ENCODE results near the gene NOD2.

The NOD2 gene

DNA sequence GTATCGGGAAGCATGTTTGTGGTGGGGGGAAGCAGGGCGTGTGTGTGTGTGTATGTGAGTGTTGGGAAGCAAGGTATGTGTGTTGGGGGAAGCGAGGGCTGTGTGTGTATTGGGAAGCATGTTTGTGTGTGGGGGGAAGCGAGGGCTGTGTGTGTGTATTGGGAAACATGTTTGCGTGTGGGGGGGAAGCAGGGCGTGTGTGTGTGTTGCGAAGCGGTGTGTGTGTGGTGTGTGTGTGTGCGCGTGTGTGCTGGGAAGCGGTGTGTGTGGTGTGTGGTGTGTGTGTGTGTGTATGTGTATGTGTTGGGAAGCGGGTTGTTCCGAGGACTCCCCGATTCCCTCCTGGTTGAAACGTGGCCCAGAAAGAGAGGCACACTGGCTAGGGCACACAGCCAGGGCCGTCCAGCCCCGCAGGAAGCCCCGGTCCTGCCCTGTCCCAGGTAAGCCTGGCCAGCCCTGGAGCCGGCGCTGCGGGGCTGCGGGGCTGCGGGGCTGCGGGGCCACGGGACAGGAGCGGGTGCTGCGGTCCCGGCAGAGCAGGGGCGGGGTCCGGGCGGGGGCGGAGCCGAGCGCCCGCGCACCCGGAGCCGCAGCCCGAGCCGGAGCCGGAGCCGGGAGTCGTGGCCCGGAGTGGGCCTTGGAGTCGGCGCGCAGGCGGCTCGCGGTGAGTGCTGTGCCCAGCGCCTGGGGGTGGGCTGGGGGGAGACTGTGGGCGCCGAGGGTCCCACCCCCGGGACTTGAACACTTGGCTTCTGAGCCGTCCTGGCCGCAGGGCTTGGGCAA, at the start of gene NOD2:
NOD2 (plus strand) TSS at position 608 of the 783 bp plus-strand sequence. CDS start 5,890 bp downstream, outside the sequence.
- DNase-seq (ENCODE audit: low spot score), result no peak

DNA sequence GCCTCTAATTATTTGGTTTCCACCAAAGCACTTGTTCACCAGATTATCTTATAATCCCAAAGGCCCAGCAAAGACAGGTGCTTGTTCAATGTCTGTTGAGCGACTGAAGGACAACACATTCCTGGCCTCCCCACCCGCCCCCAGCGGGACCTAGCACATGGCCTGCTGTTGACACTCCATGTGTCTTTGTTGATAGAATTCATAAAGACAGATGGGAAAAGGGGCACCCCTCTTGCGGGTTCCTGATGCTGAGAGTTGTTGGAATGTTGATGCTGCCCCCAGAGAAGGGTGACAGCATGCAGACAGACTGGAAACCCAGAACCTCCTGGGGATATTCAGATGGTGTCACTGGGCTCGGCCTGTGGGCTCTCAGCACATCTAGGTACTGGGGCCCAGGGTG, 49.2 kb upstream of the NOD2 start:
- no peak for DNase-seq (ENCODE audit: low spot score)

DNA sequence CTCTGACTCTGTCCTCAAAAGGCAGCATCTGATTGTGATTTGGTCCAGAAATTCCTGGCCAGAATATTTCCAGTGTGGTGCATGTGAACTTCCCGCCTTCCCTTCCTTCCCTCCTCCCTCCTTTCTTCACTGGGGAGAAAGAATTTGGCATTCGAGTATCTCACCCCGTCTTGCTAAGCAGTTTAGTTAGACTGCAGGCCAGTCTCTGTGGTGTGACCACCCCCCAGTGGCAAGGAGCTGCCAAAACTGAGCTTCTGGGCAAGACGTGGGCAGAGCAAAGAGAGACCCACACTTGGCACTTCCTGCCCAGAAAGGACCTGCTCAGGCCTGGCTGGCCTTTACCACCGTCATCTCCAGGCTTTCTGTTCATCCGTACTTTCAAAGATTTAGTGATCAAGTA, 48.7 kb upstream of the NOD2 start:
- no peak for DNase-seq (ENCODE audit: low spot score)

DNA sequence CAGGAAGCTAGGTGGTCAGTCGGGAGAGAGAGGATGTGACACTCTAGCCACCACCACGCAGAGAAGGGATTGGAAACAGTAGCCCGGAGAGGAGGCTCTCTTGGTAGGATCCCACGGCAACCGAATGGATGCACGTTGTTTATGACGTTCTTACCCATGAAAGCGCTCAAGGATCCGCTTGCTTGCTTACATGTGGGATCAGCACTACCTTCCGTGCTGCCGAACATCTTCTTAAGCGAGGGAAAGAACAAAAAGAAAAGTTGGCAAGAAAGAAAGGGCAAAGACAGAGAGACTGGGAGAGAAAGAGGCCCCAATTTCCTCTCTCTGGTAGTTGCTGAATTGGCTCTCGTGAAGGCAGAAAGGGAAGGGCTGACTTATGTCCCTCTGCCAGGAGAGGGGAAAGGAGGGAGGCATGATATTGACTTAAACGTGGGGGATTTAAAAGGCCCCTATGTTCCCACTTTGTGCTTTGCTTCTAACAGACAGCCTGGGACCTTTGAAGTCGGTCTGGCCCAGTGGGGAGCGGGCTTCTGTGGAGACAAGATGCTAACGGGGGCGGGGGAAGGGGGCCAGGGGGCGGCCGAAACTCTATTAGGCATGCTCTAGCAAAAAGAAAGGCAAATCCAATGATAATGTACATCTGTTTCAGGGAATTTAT, 47.7 kb upstream of the NOD2 start:
- no peak for DNase-seq (ENCODE audit: low spot score)

DNA sequence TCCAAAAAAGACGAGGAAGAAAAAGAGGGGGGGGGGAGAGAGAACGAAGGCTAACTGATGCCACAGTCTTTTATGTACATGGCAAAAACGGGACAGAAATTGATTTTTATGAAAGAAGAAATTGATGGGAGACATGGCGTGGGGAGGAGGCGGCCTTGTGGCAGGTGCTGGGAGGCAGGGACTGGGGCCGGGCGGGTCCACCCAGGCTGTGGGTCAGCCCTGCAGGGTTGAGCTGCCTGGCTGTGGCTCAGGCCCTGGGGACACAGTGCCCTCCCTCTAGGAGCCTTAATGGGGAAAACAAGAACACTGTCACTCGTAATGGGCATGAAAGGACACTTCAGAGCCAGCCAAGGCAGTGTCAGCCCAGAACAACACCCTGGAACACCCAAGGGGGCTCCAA, 47.1 kb upstream of the NOD2 start:
- DNase-seq (ENCODE audit: low spot score), result no peak

DNA sequence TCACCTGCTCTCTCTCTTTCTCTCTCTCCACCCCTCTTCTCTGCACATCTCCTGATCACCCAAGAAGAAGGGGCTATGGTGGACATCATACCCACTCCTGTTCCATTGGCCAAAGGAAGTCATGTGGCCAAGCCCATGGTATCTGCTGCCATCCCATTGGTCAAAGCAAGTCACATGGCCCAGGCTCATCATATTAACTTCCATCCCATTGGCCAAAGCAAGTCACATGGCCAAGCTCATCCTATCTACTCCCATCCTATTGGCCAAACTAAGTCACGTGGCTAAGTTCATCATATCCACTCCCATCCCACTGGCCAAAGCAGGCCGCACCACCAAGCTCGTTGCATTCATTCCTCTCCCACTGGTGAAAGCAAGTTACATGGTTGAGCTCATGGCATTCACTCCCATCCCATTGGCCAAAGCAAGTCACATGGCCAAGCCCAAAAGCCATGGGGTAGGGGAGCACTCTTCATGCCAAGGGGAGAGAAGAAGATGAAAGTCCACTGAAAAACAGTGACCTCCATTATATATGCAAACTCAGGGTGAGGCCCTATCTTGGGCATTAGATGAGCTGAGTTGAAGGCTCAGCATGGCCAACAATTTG, 41.5 kb upstream of the NOD2 start:
- DNase-seq (ENCODE audit: low spot score), result no peak

DNA sequence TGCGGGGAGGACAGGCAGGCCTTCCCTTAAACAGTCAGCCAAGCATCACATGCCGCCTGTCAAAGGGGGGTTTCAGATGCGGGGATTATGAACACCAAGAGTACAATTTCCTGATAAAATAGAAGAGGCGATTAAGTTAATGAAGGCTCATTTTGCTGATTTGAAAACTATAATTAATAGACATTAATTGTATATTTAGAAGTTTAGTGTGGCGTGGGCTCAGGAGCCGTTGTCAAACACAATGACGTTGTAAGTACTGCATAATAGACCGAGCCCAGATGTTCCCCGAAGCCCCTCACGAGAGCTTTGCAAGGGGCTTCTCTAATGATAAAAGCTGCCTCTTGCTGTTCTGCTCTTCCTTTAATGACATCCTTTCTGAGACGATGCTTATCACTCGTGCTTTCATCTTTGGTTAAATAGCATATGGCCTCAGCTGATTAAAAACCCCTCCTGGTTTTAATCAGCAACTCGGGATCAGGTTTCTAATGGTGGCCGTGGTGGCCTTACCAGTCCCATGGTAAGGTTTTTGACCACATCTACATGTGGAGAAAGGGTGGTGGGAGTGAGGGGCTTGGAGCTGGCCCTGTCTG, 40.5 kb upstream of the NOD2 start:
- no peak for DNase-seq (ENCODE audit: low spot score)

DNA sequence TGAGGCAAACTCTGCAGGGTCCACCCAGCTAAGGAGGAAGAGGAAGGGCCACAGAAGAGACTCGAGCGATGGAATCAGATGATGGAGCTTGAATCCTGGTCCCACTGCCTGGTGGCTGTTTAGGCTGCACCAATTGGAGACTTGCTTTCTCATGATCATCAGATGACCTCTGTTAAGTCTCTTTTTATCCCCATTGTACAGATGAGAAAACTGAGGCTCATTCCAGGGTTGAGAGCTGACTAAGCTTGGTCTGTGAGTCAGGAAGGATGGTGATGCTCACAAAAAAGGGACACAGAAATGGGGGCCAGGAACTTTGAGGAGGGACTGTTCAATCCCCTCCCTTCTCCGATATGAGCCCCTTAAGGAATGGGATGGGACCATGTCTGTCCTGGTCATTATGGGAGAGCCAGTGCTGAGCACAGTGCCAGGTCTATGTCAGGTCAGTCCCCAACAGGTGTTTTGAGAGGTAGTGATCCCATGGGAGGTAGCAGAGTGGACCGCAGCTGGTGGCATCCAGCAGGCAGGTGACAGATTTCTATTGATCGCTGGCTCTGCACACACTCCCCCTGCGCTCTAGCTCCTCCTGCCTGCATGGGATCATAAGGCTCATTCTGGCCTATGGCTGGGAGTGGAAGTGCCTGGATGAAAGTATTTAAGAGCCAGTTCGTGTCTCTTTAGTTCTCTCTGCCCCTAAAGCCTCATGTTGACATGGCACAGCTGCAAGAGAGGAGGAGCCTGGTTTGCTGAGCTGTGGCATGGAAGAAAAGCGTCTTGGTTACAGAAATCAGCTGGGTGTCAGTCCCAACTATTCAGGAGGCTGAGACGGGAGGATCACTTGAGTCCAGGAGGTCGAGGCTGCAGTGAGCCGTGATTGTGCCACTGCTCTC, 39.5 kb upstream of the NOD2 start:
- DNase-seq (ENCODE audit: low spot score), result no peak

DNA sequence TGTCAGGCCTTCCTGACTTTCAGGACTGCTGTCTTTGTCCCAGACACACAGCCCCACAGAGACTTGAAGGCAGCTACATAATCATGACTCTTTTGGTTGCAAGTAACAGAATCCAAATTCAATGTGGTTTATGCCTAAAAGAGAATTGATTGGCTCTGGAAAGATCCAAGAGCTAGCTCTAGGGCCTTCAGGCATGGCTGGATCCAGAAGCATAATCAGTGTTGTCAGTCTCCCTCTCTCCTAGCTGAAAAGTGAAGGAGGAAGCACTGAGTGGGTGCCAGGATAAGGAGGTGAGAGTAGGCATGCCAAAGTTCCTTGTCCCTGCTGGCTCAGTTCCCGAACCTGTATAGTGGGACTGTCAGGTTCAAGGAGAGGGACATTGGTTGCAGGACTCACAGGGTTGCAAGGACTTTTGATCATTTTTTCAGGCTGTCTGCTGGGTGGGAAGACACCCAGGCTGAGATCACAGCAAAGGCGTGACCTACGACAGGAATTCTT, 37.8 kb upstream of the NOD2 start:
- no peak for DNase-seq (ENCODE audit: low spot score)

DNA sequence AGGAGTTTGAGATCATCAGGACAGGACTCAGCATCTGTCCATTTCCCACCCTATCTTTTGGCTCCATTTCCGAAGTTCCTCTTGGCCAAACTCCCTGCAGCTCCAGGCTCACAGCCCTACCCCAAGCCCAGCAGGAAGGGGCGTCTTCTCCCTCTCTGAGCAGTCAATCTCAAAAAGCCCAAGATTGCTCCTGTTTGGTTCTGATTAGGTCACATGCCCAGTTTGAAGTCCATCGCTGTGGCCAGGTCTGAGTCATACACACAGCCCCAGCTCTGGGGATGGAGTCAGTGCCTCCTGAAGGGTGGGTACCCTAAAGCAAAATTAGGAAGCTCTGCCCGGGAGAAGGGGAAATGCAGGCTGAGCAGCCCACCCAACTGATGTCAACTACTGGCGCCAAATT, 36.2 kb upstream of the NOD2 start:
- no peak for DNase-seq (ENCODE audit: low spot score)

DNA sequence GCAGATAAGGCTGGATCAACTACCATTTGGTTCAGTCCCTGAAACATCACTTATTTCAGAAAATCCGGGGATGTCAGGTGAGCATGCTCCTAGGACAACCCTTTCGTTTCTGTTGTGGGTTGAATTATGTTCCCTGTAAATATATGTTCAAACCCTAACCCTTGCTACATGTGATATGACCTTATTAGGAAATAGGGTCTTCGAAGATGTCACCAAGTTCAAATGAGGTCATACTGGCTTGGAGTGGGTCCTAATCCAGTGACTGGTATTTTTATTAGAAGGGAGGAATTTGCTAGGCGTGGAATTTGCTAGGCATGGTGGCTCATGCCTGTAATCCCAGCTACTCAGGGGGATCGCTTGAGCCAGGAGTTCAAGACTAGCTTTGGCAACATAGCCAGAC, 33.6 kb upstream of the NOD2 start:
- DNase-seq (ENCODE audit: low spot score), result no peak

DNA sequence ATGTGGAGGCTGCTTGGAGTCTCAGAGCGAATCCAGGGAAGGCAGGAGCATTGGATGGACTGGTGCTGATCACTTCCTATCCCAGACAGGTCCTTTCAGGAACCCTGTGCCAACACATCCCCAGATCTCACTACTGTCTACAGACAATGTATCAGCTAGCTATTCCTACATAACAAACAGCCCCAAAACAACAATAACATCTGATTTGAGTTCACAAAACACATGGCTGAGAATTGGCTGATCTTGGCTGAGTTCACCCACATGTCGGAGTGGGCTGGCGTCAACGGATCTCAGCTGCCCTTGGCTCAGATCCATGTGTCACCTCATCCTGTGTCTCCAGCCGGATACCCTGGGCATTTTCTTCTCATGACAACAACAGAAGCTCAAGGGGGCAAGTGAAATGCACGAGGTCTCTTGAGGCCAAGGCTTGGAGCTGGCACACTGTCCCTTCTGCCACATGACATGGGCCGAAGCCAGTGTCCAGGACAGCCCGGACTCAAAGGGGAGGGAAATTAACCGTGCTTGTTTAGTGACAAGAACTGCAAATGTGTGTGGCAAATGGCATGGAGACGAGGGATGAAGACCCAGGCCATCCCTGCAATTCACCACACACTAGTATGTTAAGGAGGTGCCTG, 31.0 kb upstream of the NOD2 start:
- DNase-seq (ENCODE audit: low spot score), result no peak

DNA sequence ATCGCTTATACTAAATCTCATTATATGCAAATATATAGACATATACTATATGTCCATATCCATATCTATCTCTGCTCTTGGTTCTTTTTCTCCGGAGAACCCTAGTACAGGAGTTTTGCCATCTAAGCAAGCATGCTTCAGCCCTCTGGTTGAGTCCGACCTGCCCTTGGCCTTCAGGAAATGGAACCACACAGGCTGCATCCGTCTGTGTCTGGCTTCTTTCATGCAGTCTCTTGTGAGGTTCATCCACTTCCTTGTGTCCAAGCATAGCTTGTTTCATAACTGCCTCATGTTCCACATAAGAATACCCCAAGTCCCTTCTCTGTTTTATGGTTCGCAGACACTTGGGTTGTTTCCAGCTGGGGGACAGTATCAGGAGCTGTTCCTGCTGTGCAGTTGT, 29.1 kb upstream of the NOD2 start:
- DNase-seq (ENCODE audit: low spot score), result no peak

DNA sequence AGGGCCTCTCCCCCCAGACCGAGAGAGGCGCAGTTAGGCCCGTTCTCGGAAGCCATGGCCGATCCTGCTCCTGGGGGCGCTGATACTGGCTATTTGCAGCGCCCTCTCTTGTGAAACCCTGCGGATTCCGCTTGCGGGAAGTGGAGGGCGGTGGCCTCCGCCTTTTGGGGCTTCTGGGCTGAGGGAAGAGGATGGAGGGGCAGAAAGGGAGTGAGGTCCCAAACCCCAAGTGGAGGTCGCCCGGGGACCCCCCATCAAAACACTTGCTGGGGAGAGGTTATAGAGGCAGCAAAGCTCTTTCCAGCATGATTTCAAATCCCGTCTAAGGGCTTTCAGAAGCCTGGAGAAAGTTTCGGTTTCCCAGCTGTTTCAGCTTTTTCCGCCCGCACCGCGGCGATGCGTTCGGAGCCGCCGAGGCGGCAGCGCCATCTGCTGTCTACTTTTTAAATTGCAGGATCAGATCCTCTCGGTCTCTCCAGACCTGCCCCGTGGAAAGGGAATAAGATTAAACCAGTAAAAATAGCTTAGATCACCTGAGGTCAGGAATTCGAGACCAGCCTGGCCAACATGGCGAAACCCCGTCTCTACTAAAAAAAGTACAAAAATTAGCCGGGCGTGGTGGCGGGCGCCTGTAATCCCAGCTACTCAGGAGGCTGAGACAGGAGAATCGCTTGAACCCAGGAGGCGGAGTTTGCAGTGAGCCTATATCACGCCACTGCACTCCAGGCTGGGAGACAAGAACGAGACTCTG, 28.1 kb upstream of the NOD2 start:
- peak; percentile 89 for DNase-seq (ENCODE audit: low spot score)

DNA sequence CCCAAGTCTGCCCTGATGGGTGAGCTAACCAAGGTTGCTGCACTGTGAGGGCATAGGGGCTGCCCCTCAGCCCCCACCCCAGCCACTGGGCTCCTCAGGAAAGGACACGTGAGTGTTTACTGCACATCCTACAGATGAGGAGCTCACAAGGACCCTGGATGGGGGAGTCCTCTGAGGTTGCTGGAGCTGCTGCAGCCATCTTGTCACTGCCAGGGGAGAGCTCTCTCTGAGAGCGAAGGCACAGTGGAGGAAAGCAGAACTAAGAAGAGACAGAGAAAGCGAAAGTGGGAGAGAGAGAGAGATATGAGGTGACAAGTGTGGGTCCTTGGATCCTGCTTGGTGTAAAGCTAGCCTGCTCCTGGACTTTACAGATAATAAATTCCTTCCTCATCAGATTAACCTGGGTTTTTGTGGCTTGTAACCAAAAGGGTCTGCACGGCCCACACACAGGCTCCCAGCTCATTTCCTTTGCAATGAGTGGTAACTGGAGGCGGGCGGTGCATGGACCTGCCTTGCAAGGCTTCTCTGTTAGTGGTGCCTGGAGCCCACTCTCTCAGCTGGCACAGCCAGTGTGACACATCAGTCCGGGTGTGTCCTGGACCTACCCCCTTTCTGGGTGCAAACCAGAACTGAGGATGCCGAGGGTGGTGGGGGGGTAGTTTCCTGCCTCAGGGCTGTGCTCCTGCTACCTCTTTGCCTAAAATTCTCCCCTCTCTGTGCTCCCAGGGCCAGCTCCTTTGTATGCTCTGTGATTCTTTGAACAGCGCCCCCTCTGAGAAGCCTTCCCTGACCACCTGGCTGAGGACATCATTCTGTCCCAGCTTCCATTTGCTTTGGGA, 26.5 kb upstream of the NOD2 start:
- DNase-seq (ENCODE audit: low spot score), result no peak

DNA sequence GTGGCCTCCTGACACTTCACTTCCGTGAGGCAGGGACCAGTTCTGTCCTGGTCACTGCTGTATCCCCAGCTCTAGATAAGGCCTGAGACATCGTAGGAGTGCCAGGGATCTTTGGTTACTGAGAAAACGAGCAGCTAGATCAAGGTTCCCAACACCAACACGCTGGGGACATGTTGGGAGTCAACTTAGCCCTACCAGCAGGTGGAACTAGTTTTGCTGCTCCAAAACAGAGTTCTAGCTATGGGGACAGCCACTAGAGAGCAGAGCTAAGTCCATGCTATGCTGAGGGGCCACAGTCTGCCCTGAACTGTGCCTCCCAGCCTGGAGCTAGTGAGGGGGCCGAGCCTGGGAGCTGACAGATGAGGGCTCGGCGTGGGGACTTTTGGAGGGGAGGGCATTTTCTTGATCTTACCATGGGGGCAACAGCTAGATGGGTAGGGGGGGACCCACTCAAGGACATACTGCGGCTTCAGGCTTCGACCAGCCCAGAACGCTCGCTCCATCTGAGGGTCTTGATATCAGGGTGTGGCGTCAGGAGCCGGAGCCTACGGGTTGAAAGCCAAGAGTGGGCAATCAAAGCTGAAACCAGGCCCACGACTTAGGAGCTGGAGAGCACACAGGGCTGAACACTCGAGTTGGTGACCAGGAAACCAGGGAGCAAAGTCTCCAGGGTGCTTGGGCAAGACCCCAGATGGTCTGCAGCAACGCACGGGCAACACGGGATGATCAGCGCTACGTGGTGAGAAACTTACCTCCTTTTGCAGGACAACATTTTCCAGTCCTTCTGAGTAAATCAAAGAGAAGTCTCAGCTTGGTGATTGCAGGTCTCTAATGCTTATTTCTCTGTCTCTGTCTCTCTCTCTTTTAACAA, 25.7 kb upstream of the NOD2 start:
- DNase-seq (ENCODE audit: low spot score), result no peak

DNA sequence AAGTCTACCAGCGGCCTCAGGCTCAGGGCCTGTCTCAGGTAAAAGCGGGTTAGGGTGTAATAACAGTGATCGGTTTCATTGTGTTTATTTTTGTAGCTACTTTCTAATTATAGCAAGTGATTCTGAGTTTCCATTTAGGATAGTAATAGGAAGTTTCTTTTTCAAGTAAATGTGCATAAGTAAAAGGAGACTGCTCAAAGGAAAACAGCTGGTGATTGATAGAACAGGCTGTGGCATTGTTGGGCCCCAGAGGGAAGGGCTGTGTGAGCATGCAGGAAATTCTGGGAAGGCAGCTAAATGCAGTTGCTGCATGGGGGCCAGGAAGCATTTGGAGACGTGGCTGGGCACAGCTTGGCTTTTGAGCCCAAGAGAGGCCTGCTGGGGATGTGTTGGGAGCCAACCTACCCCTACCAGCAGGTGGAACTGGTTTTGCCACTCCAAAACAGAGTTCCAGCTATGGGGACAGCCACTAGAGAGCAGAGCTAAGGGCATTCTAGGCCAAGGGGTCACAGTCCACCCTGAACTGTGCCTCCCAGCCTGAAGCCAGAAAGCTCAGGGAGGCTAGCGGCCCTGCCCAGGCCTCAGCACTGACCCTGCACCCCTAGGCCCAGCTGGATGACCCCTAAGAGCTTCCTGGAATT, 24.9 kb upstream of the NOD2 start:
- DNase-seq (ENCODE audit: low spot score), result no peak

DNA sequence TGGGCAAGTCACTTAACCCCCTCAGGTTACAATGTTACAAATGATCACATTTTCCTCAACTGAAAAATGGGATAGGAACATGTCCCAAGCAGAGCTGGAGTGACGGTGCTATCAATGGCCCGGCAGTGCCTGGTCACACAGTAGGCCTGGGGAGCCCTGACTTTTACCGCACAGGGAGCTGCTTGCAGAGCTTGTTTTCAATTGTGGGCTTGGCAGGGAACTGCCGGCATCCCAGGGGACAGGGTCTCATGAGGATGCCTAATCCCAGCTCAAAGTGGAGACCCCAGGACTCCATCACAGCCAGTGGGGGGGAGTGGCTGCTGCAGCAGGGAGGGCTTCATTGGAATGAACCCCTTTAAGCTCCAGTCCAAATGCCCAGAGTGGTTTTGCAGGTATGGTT, 23.7 kb upstream of the NOD2 start:
- no peak for DNase-seq (ENCODE audit: low spot score)
